HG03025 (cell line): ENCODE data around the gene RELN.
"Not testable (repeated sequence)": the region's sequence is repeated elsewhere in the genome, so short reads cannot be mapped to it uniquely, and the experiment has no call there.

Experiments
- ATAC-seq: cut with Tn5 transposase; IDR thresholded peaks from one replicate; pipeline ENCODE4 v1.9.1; 2021; ENCODE audit warnings: mild to moderate bottlenecking, moderate library complexity; ENCODE audit not compliant: unreplicated experiment, low FRiP score

The RELN gene

GRCh38 chr7:103796327-103796962 lies 193.0 kb downstream of the RELN start:
- no peak for ATAC-seq

GRCh38 chr7:103795787-103796186 lies 193.7 kb downstream of the RELN start:
- ATAC-seq: no peak

GRCh38 chr7:103795107-103795506 lies 194.4 kb downstream of the RELN start:
- ATAC-seq: no peak

- ATAC-seq: no peak
These were observed 195.0 kb downstream of the RELN start for GRCh38 chr7:103794424-103794823.

GRCh38 chr7:103793614-103794013 lies 195.8 kb downstream of the RELN start:
- no peak for ATAC-seq

GRCh38 chr7:103791894-103792293 lies 197.6 kb downstream of the RELN start:
- ATAC-seq: no peak

GRCh38 chr7:103787041-103787440 lies 202.4 kb downstream of the RELN start:
- ATAC-seq: not testable (repeated sequence)

GRCh38 chr7:103784646-103785286 lies 204.7 kb downstream of the RELN start:
- ATAC-seq: no peak

- no peak for ATAC-seq
These were observed 208.0 kb downstream of the RELN start for GRCh38 chr7:103781409-103781808.

GRCh38 chr7:103780561-103780960 lies 208.9 kb downstream of the RELN start:
- ATAC-seq: not testable (repeated sequence)

- no peak for ATAC-seq
These were observed 212.0 kb downstream of the RELN start for GRCh38 chr7:103777440-103777839.

- ATAC-seq: no peak
These were observed 215.7 kb downstream of the RELN start for GRCh38 chr7:103773726-103774125.

GRCh38 chr7:103772171-103772773 lies 217.2 kb downstream of the RELN start:
- ATAC-seq: no peak

GRCh38 chr7:103771294-103771693 lies 218.2 kb downstream of the RELN start:
- no peak for ATAC-seq

GRCh38 chr7:103766660-103767059 lies 222.8 kb downstream of the RELN start:
- ATAC-seq: no peak

- no peak for ATAC-seq
These were observed 223.6 kb downstream of the RELN start for GRCh38 chr7:103765901-103766300.

- ATAC-seq: no peak
These were observed 224.6 kb downstream of the RELN start for GRCh38 chr7:103764901-103765300.

- ATAC-seq: no peak
These were observed 226.6 kb downstream of the RELN start for GRCh38 chr7:103762877-103763276.

GRCh38 chr7:103762065-103762760 lies 227.2 kb downstream of the RELN start:
- no peak for ATAC-seq

GRCh38 chr7:103752995-103753394 lies 236.5 kb downstream of the RELN start:
- no peak for ATAC-seq

- ATAC-seq: no peak
These were observed 238.1 kb downstream of the RELN start for GRCh38 chr7:103751311-103751880.
